NCI-H2171 treated with DMSO at 0.1 percent for 48 hours (cell line): ENCODE results near the gene MAB21L4.

Experiments
- DNase-seq: peaks from one replicate; lab custom pipeline; 2025; lab: John Stamatoyannopoulos, UW

Gene MAB21L4

GRCh38 chr2:240876475-240877251, 19.3 kb downstream of the MAB21L4 start:
- no peak for DNase-seq

GRCh38 chr2:240876035-240876474, 19.9 kb downstream of the MAB21L4 start:
- DNase-seq, result no peak

- no peak for DNase-seq
These were observed 20.5 kb downstream of the MAB21L4 start for GRCh38 chr2:240875228-240876034.

- no peak for DNase-seq
These were observed 21.2 kb downstream of the MAB21L4 start for GRCh38 chr2:240874715-240875227.

- DNase-seq, result no peak
These were observed 21.9 kb downstream of the MAB21L4 start for GRCh38 chr2:240873805-240874714.

- no peak for DNase-seq
These were observed 22.7 kb downstream of the MAB21L4 start for GRCh38 chr2:240873098-240873788.

GRCh38 chr2:240872317-240873097, 23.4 kb downstream of the MAB21L4 start:
- no peak for DNase-seq

GRCh38 chr2:240871071-240871958, 24.6 kb downstream of the MAB21L4 start:
- DNase-seq, result no peak

- DNase-seq, result no peak
These were observed 25.7 kb downstream of the MAB21L4 start for GRCh38 chr2:240869956-240870875.

- no peak for DNase-seq
These were observed 26.6 kb downstream of the MAB21L4 start for GRCh38 chr2:240869109-240869955.

- no peak for DNase-seq
These were observed 27.5 kb downstream of the MAB21L4 start, which contains the start of gene AGXT for GRCh38 chr2:240868286-240869108. AGXT (plus strand) TSS chr2:240868824; CDS start chr2:240868866, 42 bp downstream.

- no peak for DNase-seq
These were observed 30.6 kb downstream of the MAB21L4 start for GRCh38 chr2:240865391-240865790.

- DNase-seq, result no peak
These were observed 31.5 kb downstream of the MAB21L4 start for GRCh38 chr2:240864475-240864874.

- no peak for DNase-seq
These were observed 34.4 kb downstream of the MAB21L4 start for GRCh38 chr2:240861547-240861946.

- no peak for DNase-seq
These were observed 37.1 kb downstream of the MAB21L4 start for GRCh38 chr2:240858871-240859270.

GRCh38 chr2:240858321-240858720, 37.6 kb downstream of the MAB21L4 start:
- DNase-seq, result no peak
